ENCODE results near the gene CAMTA1. TPM values are rescaled to one million over a fixed set of nuclear protein-coding genes. Genes with fewer than 3 reads are reported as not detected.

Gene CAMTA1
- polyA plus RNA-seq, 1 donor from 2014 or later, result 162 TPM

GRCh38 chr1:6819246-6820040 lies 34.2 kb downstream of the CAMTA1 start:
- Histone ChIP-seq H3K79me2 (replicated peaks; ENCODE audit: insufficient read depth, low read length) (peaks cover 9% of the 10 kb centered on the region), H3F3A (ENCODE audit: insufficient read depth, low read length, poor library complexity, severe bottlenecking) (no peaks in the 10 kb centered on the region), H3K9ac (ENCODE audit: low read length) (no peak overlapping the region), H3K4me2 (ENCODE audit: low read length) (no peak overlapping the region), H3K9me2 (ENCODE audit: insufficient read depth, low read length) (no peaks in the 10 kb centered on the region), H4K20me1 (ENCODE audit: insufficient read depth) (no peaks in the 10 kb centered on the region), H3K27me3 (ENCODE audit: insufficient read depth, low read depth, low read length) (no peaks in the 10 kb centered on the region), H2AFZ (ENCODE audit: low read depth, low read length) (no peak overlapping the region), H3K9me3 (ENCODE audit: low read length) (no peaks in the 10 kb centered on the region), H3K4me3 (ENCODE audit: low read length) (no peak overlapping the region), H3K27ac (ENCODE audit: low read length) (no peak overlapping the region), H3K36me3 (ENCODE audit: insufficient read depth, low read length) (no peaks in the 10 kb centered on the region)
- TF ChIP-seq TAF1 (IDR thresholded peaks at IDR 0.05; ENCODE audit: low read depth), result no peak
- TF ChIP-seq CTCF (IDR thresholded peaks at IDR 0.05; ENCODE audit: poor library complexity, severe bottlenecking), result no peak

GRCh38 chr1:6820899-6821298 lies 35.6 kb downstream of the CAMTA1 start:
- Histone ChIP-seq H3F3A (ENCODE audit: insufficient read depth, low read length, poor library complexity, severe bottlenecking) (no peaks in the 10 kb centered on the region), H3K4me2 (ENCODE audit: low read length) (no peak overlapping the region), H4K20me1 (ENCODE audit: insufficient read depth) (no peaks in the 10 kb centered on the region), H3K79me2 (replicated peaks; ENCODE audit: insufficient read depth, low read length) (peaks cover 4% of the 10 kb centered on the region), H3K36me3 (ENCODE audit: insufficient read depth, low read length) (no peaks in the 10 kb centered on the region), H3K4me3 (ENCODE audit: low read length) (no peak overlapping the region), H3K27me3 (ENCODE audit: insufficient read depth, low read depth, low read length) (no peaks in the 10 kb centered on the region), H3K9ac (ENCODE audit: low read length) (no peak overlapping the region), H3K27ac (ENCODE audit: low read length) (no peak overlapping the region), H2AFZ (ENCODE audit: low read depth, low read length) (no peak overlapping the region), H3K9me3 (ENCODE audit: low read length) (no peaks in the 10 kb centered on the region), H3K9me2 (ENCODE audit: insufficient read depth, low read length) (no peaks in the 10 kb centered on the region)
- TF ChIP-seq EP300 (conservative IDR thresholded peaks at IDR 0.05; ENCODE audit: poor library complexity, severe bottlenecking) (no peak), CTCF (IDR thresholded peaks at IDR 0.05; ENCODE audit: poor library complexity, severe bottlenecking) (no peak), RAD21 (conservative IDR thresholded peaks at IDR 0.05) (no peak), EZH2 (IDR thresholded peaks at IDR 0.05; ENCODE audit: borderline replicate concordance, insufficient read depth, low read length, poor library complexity, severe bottlenecking) (no peak), MXI1 (conservative IDR thresholded peaks at IDR 0.05; ENCODE audit: poor library complexity, severe bottlenecking) (no peak), REST (IDR thresholded peaks at IDR 0.05; ENCODE audit: borderline replicate concordance) (no peak), POLR2AphosphoS5 (IDR thresholded peaks at IDR 0.05) (no peak), SMC3 (conservative IDR thresholded peaks at IDR 0.05; ENCODE audit: poor library complexity) (no peak), TAF1 (IDR thresholded peaks at IDR 0.05; ENCODE audit: low read depth) (no peak)

Measured in neural cell (in vitro differentiated cells).